HG03097 (cell line): Measurements from ENCODE around the gene CD81.
"Not testable (repeated sequence)": the region's sequence is repeated elsewhere in the genome, so short reads cannot be mapped to it uniquely, and the experiment has no call there.

Experiments used
- ATAC-seq: cut with Tn5 transposase; IDR thresholded peaks from one replicate; pipeline ENCODE4 v1.9.1; 2021; ENCODE audit not compliant: unreplicated experiment, low FRiP score

CD81 gene

DNA sequence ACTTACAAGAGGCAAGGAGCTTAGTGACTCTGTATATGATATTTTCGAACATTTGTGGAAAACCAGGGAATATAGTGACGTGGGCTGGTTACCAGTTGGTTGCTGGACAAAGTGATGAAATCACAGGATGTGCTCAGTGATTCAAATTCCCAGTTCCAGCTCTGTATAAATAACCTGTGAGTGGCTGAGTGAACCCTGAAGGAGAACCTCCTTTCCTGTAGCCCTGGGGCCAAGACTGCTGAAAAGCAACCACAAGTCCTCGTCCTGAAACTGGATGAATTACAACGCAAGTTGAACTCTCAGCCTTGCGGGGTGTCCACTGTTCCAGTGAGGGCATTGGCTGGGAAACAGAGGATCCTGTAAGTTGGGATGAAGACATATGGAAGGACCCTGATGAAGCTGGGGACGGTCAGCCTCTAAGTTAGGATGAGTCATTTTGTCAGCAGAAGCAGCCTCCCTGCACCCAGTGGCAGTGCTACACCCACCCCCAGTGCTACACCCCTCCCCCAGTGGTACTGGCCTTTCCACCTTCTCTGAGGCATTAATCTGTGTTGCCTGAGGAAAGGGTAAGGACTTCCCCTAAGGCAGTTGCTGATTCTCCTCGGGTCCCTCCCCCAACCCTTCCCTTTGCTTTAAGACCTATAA lies 22.0 kb upstream of the CD81 start:
- no peak for ATAC-seq

DNA sequence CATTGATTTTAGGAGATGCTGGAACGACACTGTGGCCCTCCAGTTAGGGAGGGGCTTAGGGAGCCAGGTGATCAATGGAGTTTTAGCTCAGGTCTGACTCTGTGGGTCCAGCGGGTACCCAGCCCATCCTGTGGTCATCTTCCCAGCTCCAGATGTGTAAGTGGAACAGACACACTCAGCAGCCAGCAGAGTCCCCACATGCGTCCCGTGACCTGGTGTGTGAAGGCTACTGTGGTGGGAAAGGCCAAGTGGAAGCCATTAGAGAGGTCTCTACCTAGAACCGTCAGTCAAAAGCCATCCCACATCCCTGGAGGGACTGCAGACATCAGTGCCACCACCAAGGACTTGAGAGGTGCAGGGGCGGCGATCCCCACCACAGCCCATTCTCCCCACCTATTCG lies 19.9 kb upstream of the CD81 start:
- ATAC-seq = no peak

DNA sequence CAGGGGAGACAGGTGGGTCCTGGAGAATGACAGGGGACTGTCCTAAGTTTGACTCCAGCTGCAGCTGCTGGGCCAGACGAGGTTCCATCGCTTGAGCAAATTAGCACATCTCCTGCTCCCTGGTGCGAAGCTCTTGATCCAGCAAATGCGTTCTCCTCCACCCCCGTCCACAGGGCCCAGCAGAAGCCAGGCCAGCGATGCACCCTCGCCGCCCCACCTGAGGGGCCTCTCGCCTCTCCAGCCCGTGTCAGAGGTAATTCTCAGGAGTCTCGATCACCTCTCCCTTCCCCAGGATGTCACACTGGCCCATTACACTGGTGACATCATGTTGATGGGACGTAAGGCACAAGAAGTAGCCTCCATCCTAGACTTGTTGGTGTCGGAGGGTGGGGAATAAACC lies 19.5 kb upstream of the CD81 start:
- ATAC-seq = not testable (repeated sequence)

DNA sequence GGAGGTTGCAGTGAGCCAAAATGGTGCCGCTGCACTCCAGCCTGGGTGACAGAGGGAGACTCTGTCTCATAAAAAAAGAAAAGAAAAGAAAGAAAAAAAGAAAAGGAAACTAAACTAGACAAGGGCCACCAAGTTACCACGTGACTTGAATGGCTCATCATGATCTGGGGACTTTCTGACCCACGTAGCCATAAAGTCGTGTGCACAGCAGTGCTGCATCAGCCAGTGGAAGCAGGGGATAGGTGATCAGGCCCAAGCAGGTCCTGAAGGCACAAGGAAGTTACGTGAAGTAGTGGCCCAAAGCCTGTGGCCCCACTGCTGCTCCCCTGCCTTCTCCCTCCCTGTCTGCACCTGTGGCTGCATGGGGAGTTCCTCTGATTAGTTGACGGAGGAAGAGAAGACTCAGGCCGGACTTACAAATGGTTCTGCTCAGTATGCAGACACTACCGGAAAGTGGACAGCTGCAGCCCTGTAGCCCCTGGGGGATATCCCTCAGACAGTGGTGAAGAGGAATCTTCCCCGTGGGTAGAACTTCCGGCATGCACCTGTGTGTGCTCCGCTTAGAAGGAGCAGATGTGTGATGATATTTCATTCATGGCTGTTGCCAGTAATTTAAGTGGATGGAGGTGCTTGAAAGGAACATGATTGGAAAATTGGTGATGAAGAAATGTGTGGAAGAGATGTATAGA lies 18.2 kb upstream of the CD81 start:
- ATAC-seq = no peak

DNA sequence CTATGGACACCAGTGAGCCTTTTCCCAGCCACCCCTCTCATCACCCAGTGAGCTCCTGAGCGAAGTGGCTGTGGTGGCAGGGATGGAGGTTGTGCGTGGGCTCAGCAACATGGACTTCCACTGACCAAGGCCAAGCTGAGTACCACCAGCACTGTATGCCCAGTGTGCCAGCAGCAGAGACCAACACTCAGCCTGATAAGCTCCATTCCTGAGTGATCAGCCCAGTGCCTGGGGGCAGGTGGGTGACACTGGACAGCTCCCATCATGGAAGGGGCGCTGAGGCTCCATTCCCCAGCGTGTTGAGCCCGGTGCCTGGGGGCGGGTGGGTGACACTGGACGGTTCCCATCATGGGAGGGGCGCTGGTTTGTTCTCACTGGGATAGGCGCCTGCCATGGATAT lies 17.6 kb upstream of the CD81 start:
- no peak for ATAC-seq

DNA sequence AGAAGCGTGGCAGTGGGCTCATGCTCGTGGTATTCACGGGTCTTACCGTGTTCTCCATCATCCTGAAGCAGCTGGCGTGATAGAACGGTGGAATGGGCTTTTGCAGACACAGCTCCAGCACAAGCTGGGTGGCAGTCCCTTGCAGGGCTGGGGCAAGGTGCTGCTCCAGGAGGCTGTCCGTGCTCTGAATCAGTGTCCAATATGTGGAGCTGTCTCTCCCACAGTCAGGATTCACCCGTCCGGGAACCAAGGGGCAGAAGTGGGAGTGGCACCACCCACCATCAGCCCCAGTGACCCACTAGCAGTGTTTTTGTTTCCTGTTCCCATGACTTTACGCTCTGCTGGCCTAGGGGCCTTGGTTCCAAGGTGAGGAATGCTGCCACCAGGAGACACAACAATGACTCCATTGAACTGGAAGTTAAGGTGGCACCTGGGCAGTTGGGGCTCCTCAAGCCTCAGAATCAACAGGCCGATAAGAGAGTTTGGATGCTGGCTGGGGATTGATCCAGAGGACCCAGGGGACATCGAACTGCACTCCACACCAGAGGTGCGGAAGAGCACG lies 16.9 kb upstream of the CD81 start:
- no peak for ATAC-seq

DNA sequence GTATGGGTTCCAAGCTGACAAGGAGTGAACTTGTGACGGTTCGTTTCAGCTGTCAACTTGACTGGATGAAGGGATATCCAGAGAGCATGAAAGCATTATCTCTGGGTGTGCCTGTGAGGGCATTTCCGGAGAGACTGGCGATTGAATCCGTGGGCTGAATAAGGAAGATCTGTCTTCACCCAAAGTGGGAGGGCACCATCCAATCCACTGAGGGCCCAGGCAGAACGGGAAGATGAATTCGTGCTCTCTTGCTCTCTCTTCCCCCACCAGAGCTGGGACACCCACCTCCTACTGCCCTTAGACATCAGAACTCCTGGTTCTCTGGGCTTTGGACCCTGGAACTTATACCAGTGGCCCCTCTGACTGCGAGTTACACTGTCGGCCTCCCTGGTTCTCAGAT lies 15.5 kb upstream of the CD81 start:
- ATAC-seq = no peak

DNA sequence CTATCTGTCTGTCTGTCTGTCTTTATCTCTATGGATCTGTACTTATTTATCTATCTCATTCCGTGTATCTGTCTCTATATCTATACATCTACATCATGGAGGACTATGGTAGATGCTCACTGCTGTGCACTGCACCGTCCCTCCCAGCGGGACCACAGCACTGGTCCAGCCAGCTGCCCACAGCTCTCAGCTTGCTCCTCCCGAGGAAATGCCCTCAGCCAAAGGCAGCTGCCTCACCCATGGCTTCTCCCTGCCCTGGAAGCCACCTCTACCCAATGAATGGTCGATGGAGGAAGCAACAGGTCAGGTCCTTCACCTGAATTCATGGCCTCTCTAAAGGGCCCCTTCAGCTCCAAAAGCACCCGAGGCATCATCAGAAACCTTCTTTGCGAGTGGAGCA lies 14.7 kb upstream of the CD81 start:
- no peak for ATAC-seq

DNA sequence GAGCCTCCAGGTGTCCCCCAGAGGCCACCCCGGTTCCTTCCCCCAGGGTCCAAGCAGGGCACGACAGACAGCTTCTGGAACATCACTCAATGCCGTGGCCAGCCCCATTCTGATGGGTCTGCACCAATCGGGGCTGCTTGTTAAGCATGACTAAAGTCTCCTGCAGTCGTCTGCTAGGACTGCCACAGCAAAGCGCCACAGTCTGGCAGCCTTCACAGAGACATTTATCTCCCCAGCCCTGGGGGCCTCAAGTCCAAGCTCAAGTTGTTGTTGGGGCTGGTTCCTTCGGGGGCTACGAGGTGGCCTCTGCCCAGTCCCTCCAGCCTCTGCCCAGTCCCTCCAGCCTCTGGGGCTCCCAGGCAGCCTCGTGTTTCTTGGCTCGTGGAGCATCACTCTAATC lies 14.0 kb upstream of the CD81 start:
- ATAC-seq = no peak

DNA sequence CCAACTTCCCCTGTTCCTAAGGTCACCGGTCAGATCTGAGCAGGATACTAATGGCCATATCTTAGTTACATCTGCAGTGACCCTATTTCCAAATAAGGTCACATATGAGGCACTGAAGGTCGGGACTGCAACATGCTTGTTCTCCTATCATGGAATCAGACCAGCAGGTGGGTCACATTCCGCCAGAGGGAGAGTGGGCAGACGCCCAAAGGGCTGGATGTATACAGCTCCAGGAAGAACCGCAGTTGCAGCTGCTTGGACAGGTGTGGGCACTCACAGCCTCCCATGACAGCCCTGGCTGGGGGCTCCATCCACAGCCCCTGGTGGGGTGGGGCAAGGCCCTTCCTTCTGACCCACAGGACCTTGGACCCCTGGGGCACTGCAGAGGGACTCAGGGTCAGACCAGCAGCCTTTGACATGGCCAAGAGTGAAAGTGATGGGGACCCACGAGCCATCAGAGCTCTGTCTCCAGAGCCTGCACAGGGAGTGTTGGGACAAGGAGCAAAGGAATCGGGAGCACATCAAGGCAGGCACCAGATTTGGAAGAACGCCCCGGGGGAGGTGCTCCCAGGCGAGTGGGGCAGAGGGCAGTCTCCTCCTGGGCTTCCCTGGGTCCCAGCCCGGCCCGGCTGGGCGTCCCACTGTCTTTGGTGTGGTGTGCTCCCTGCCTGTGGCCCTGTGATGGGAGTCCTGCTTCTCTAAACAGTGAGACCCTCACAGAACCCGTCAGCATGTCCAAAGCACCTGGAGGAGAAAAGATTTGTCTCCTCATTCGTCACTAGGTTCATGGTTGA lies 13.3 kb upstream of the CD81 start:
- ATAC-seq = no peak

DNA sequence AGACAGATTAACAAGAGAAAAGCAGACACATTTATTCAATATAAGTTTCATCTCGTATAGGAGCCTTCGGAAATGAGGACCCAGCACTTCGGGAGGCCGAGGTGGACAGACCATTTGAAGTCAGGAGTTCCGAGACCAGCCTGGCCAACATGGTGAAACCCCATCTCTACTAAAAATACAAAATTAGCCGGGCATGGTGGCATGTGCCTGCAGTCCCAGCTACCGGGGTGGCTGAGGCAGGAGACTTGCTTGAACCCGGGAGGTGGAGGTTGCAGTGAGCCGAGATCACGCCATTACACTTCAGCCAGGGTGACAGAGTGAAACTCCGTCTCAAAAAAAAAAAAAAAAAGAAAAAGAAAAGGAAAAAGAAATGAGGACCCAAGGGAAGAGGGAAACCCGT lies 12.7 kb upstream of the CD81 start:
- not testable (repeated sequence) for ATAC-seq

DNA sequence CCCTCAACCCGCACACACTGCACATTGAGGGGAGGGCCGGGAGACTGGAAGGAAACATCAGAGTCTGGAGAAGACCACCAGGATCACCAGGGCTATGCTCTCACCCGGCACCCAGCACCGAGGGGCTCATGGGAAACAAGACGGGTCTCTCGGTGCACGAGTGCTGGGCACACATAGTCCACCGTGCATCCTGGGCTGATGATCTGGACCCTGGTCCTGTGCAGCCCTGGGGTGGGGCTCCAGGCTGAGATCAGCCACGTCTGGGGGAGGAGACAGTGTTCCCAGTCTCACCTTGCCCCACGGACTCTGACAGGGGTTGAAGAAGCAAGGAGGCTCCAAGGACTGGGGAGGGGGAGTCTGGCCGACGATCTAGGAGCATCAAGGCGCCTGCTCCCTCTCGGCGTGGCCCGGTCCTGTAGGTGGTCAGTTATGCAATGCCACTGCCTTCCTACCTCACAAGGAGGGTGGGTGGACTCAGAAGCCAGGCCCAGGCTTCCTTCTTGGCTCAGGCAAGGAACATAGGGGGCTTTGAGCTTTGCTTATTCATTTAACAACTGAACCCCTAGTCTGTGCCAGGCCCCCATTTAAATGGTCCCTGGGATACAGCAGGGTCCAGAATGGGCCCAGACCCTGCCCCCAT lies 11.4 kb upstream of the CD81 start:
- no peak for ATAC-seq

DNA sequence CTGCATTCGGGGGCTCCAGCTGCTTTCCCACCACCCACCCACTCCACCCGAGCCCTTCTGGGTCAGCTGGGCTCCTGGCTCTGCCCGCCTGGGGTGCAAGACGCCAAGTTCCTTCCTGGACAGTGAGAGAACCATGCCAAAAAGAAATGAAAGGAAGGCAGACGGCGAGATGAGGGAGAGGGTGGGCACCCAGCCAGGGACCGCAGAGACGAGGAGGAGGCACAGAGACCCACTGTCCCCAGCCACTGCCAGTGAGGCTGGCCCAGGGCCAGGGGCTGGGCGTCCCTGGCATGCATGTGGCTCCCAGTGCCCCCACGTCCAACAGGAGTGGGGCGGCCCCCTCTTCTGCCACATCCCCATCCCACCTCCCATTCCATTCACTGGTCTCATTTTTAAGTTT lies 10.8 kb upstream of the CD81 start:
- no peak for ATAC-seq

DNA sequence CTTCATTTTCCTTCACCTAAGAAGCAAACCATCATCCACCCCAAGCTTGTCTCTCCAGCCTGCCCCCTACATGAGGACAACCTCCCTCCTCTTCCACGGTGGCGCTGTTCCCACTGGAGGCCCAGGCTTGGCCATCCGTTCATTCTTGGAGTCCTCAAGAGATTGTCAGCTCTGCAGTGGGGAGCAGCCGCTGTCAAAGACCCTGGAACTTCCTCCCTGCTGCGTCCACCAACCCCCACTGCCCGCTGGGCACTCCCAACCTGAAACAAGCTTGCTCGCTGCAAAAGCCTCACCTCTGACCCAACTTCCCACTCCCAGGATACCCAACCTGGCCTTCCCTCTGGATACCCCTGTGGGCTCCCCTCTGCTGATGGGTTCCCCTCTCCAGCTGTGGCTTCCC lies 10.4 kb upstream of the CD81 start:
- no peak for ATAC-seq

DNA sequence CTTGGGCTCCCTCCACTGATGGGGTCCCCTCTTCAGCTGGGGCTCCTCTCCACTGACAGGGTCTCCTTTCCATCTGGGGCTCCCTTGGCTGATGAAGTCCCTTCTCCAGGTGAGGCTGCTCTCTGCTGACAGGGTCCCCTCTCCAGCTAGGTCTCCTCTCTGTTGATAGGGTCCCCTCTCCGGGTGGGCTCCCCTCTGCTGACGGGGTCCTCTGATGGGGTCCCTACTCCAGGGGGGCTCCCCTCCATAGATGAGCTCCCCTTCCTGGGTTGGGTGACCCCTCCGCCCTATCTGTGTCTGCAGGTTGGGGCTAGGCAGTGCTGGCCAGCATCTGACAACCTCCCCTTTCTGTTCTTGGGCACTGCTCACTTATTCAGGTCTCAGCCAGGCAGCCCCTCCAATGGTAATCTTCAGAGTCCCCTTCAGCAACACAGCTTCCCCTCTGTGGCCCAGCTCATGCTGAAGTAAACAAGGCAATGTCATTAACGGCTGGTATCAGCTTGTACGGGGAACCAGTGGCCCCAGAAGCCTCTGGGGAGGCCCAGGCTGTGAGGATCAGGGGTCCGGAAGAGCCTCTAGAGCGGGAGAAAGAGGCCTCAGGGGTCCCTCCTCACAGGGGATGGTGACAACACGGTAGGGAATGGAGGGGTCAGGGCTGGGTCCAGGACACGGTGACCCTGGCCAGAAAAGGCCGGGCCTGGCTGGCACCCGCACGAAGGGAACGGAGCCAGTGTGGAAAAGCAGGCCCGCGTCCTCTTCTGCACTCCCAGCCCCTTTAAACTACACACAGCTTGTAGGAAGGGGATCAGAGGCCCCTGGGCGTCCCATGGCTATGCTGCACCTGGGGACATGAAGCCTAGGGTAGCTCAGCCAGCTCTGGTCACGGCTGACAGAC lies 9.6 kb upstream of the CD81 start:
- no peak for ATAC-seq

DNA sequence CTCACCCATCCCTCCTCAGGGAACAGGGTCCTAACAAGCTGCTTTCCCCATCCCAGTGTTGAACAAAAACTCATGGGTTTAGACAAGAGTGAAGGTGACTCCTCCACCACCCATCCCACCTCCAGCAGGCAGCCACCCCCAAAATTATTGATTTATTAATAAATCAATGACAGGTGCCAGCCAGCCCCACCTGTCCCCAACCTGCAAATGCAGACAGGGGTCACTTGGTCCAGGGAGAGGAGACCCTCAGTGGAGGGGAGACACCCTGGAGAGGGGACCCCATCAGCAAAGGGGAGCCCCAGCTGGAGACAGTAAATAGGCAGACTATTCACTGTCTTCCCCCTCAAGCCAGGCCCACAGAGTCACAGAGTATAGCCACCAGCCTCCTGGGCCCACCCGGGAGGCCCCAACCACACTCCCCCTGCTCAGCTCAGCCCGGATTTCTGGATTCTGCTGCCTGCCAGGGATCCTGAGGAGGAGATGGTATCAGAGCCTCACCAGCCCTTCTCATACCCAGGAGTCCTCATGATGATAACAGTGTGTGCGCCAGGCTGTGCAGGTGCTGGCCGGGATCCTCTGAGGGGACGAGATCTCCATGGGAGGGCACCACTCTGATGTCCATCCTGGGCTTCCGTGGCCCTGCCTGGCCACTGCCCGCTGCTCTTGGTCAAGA lies 8.8 kb upstream of the CD81 start:
- ATAC-seq = no peak

DNA sequence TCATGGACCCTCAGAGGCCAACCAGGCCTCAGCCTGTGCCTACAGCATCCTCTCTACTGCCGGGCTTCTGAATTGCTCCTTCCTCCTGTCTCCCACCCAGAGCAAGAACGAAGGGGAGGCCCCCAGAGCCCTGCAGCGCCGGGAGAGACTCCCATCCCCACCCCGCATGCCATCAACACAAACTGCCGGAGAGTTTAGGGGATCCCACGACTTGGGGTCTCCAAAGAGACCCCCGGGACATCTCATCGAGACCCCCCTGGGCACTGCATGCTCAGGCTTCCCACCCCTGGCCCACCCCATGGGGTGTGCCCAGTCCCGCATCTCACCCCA lies 8.3 kb upstream of the CD81 start:
- ATAC-seq = no peak

DNA sequence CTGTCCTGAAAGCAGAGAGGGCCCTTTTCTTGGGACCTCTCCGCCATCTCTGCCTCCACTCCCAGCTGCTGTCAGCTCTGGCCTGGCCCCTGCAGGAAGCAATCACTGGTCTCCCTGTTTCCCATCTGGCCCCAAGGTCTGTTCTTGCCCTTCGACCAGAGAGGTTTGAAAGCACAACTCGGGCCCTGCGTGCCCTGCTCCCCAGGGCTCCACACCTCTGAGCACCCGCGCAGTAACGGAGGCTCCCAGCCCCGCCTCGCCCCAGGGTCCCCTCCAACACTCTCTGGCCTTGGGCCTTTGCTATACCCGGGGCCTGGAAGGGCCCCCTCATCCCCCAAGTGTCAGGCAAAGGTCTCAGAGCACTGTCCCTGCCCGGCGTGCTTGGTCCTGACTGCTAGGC lies 7.8 kb upstream of the CD81 start:
- no peak for ATAC-seq

DNA sequence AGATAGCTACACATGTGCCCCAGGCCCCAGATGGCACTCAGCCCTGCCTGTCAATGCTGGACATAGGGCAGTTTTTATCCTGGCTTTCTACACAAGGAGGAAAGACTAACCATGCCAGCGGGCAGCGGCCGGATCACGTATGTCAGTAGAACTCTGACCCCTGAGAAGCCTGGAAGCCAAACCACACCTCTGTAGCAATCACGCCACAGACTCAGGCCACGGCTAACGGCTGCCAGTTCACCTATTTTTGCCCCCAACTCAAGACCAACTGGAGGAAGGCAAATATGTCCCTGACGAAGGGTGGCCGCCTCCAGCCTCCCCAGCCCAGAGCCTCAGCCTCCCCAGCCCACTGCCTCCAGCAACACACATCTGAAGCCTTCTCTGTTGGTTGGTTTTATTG lies 7.2 kb upstream of the CD81 start:
- no peak for ATAC-seq
